GM21737 (cell line): ENCODE measurements around the gene TMEM82.
"Not testable (repeated sequence)": the region's sequence is repeated elsewhere in the genome, so short reads cannot be mapped to it uniquely, and the experiment has no call there.

Source experiments
- ATAC-seq: cut with Tn5 transposase; IDR thresholded peaks from one replicate; pipeline ENCODE4 v1.9.1; 2021; ENCODE audit warnings: mild to moderate bottlenecking, moderate library complexity; ENCODE audit not compliant: unreplicated experiment

TMEM82 gene

GRCh38 chr1:15742339-15742801 lies at the start of gene TMEM82:
TSS of gene TMEM82 (plus strand) at chr1:15742499. CDS start at chr1:15742560, 61 bp downstream.
- no peak for ATAC-seq

- ATAC-seq = no peak
Observed at GRCh38 chr1:15693371-15693770, 48.9 kb upstream of the TMEM82 start.

GRCh38 chr1:15696956-15697521 lies 45.3 kb upstream of the TMEM82 start:
- ATAC-seq = peak; percentile 91

GRCh38 chr1:15698201-15698600 lies 44.1 kb upstream of the TMEM82 start:
- ATAC-seq = no peak

- ATAC-seq = not testable (repeated sequence)
Observed at GRCh38 chr1:15699321-15699720, 43.0 kb upstream of the TMEM82 start.

- ATAC-seq = no peak
Observed at GRCh38 chr1:15700508-15700907, 41.8 kb upstream of the TMEM82 start.

GRCh38 chr1:15701784-15702183 lies 40.5 kb upstream of the TMEM82 start:
- no peak for ATAC-seq

GRCh38 chr1:15702722-15703550 lies 39.4 kb upstream of the TMEM82 start:
- ATAC-seq = no peak

- no peak for ATAC-seq
Observed at GRCh38 chr1:15703562-15703961, 38.7 kb upstream of the TMEM82 start.

- no peak for ATAC-seq
Observed at GRCh38 chr1:15704526-15705183, 37.6 kb upstream of the TMEM82 start.

- ATAC-seq = no peak
Observed at GRCh38 chr1:15705184-15705566, 37.1 kb upstream of the TMEM82 start.

GRCh38 chr1:15706751-15707150 lies 35.5 kb upstream of the TMEM82 start:
- ATAC-seq = no peak

- no peak for ATAC-seq
Observed at GRCh38 chr1:15707239-15707925, 34.9 kb upstream of the TMEM82 start.

GRCh38 chr1:15708486-15709137 lies 33.7 kb upstream of the TMEM82 start:
- no peak for ATAC-seq

- no peak for ATAC-seq
Observed at GRCh38 chr1:15709226-15709625, 33.1 kb upstream of the TMEM82 start.

GRCh38 chr1:15712168-15712567 lies 30.1 kb upstream of the TMEM82 start:
- ATAC-seq = no peak

- no peak for ATAC-seq
Observed at GRCh38 chr1:15714406-15715136, 27.7 kb upstream of the TMEM82 start.

GRCh38 chr1:15717418-15718125 lies 24.7 kb upstream of the TMEM82 start:
- no peak for ATAC-seq

GRCh38 chr1:15718199-15718601 lies 24.1 kb upstream of the TMEM82 start:
- ATAC-seq = no peak
